Activated naive CD8-positive, alpha-beta T cell (primary cell): Measurements from ENCODE around the gene RNF149.
A peak's percentile ranks its signal among the peaks of the same experiment; 100 is the strongest.
"Not testable (repeated sequence)": the region's sequence is repeated elsewhere in the genome, so short reads cannot be mapped to it uniquely, and the experiment has no call there.

Source experiments
- H3K27ac Mint-ChIP-seq: one replicate; pipeline ENCODE4 v1.8.0; 2021; ENCODE audit warnings: mixed read lengths
- H3K27me3 Mint-ChIP-seq: one replicate; pipeline ENCODE4 v1.8.0; 2021; ENCODE audit warnings: mixed read lengths
- H3K36me3 Mint-ChIP-seq: one replicate; pipeline ENCODE4 v1.8.0; 2021; ENCODE audit warnings: mixed read lengths
- H3K4me1 Mint-ChIP-seq: one replicate; pipeline ENCODE4 v1.8.0; 2021; ENCODE audit warnings: low read depth, mixed read lengths
- H3K4me3 Mint-ChIP-seq: one replicate; pipeline ENCODE4 v1.8.0; 2021; ENCODE audit warnings: mild to moderate bottlenecking, mixed read lengths
- H3K9me3 Mint-ChIP-seq: one replicate; pipeline ENCODE4 v1.8.0; 2021; ENCODE audit warnings: low read depth, mixed read lengths

RNF149 gene

DNA sequence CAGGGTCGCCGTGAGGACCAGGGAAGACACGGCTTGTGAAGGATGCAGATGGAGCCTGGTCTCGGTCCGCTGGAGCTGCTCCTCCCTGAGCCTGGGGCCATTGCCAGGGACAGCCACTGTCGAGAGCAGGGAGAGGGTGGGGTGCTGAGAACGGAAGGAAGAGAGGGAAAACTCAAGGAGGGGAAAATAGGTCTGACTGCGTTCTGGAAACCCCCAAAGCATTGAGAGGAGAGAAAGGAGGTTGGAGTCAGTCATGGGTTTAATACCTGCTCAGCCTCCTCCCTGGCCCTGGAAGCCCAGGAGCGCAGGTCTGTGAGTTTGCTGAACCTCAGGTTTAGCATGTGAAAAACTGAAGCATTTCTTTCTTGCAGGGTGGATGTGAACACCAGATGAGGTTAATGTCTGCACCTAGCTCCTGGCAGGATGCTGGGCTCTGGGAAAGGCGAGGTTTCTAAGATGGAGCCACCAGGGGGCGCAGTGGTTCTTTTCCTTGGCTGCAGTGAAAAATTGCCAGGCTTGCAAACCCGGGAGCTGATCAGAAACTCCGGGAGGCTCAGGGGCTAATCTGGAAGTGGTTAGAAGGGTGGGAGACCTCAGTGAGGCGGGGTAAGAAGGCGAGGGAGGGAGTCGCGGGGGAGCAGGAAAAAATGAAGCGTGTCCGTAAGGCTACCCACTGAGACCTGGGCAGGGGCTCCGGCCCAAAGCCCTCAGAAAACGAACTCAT is 33.6 kb upstream of the RNF149 start:
- no peak overlapping the region for H3K27ac Mint-ChIP-seq
- no peak overlapping the region for H3K4me3 Mint-ChIP-seq
- H3K36me3 Mint-ChIP-seq = peaks cover under 1% of the 10 kb centered on the region
- H3K27me3 Mint-ChIP-seq = no peaks in the 10 kb centered on the region
- peaks cover 23% of the 10 kb centered on the region for H3K4me1 Mint-ChIP-seq
- no peaks in the 10 kb centered on the region for H3K9me3 Mint-ChIP-seq

DNA sequence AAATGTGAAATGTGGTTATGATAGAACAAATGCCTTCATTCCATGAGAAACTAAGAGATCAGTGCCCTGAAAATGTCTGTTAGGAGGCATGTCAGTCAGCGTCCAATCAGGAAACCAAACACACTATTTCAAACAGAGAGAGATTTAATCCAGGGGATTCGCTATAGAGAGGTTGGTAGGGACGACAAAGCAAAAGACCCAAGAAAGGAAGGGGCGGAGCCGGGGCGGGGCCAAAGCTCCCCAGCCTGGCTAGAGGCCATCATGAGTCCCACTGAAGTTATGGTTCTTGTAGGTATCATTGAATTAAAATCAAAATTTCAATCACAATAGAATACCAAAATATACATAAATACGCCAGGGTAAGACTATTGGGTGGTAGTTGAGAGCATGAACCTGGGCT is 32.9 kb upstream of the RNF149 start:
- H3K4me1 Mint-ChIP-seq = peaks cover 23% of the 10 kb centered on the region
- H3K36me3 Mint-ChIP-seq = peaks cover 2% of the 10 kb centered on the region
- H3K9me3 Mint-ChIP-seq = no peaks in the 10 kb centered on the region
- no peak overlapping the region for H3K4me3 Mint-ChIP-seq
- H3K27ac Mint-ChIP-seq = no peak overlapping the region
- no peaks in the 10 kb centered on the region for H3K27me3 Mint-ChIP-seq

DNA sequence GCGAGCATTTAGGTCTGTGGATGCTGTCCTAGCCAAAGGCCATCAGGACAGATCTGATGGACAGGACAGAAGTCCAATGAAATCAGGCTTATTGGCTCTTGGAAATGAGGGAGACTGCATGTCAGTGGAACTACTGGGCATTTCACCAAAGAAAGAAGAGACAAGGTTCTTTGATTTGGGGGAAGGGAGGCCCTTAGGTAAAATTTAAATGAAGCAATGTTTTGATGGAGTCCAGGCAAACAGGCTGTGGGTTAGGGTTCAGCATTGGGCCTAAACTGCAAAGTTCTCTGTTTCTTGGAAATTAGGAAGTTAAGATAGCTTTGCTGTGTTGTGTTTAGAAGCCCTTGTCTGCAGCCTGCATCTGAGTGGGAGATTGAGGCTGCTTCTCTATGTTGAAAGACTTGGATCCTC is 31.6 kb upstream of the RNF149 start:
- peaks cover 23% of the 10 kb centered on the region for H3K4me1 Mint-ChIP-seq
- no peak overlapping the region for H3K27ac Mint-ChIP-seq
- no peaks in the 10 kb centered on the region for H3K9me3 Mint-ChIP-seq
- H3K27me3 Mint-ChIP-seq = no peaks in the 10 kb centered on the region
- no peak overlapping the region for H3K4me3 Mint-ChIP-seq
- H3K36me3 Mint-ChIP-seq = peaks cover 2% of the 10 kb centered on the region

DNA sequence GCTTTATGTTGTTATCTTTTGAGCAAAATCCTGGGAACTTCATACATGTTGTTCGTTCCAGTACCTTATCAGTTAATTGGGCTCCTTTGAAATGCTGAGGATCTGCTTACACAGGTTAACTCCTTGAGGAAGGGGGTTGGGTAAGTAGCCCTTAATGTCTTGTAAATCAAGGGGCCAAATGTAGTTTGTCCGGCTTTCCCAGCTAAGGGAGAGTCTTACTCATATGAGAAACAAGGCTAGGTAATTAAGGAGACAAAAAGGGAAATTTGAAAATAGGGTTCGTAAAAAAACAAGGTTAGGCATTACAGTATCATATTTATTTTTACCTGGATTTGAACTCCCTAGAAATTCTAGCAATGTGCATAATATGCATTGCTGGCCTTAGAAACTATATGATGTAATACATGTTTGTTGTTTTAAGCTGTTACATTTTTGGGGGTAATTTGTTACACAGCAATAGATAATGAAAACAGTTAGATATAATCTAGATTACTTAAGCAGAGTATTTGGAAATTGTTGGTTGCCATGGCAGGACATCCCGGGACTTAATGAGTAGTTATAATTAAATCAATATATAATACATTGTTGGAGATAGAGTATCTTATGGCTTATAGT is 30.9 kb upstream of the RNF149 start:
- Mint-ChIP-seq H3K27ac (no peak overlapping the region), H3K27me3 (no peaks in the 10 kb centered on the region), H3K4me3 (no peak overlapping the region), H3K4me1 (peaks cover 23% of the 10 kb centered on the region), H3K36me3 (peaks cover 2% of the 10 kb centered on the region), H3K9me3 (no peaks in the 10 kb centered on the region)

DNA sequence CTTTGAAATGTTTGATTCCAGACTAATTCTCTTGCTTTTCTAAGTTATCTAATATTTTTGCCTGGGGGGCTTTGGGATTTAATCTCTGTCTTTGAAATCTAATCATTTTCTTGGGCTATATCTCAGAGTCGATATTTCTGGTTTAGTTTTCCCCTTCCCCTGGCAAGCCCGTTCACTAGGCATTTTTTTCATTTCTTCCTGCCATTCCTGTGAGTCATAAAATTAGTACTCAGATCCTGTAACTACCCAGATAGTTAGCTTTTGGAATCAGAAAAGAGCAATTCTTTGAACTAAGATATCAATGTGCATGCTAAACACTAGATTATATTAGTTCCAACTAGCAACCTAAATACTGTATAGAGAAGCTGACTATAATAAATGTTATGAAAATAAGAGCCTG is 29.4 kb upstream of the RNF149 start:
- no peak overlapping the region for H3K4me3 Mint-ChIP-seq
- peaks cover 2% of the 10 kb centered on the region for H3K36me3 Mint-ChIP-seq
- no peak overlapping the region for H3K27ac Mint-ChIP-seq
- H3K4me1 Mint-ChIP-seq = peaks cover 36% of the 10 kb centered on the region
- no peaks in the 10 kb centered on the region for H3K9me3 Mint-ChIP-seq
- no peaks in the 10 kb centered on the region for H3K27me3 Mint-ChIP-seq

DNA sequence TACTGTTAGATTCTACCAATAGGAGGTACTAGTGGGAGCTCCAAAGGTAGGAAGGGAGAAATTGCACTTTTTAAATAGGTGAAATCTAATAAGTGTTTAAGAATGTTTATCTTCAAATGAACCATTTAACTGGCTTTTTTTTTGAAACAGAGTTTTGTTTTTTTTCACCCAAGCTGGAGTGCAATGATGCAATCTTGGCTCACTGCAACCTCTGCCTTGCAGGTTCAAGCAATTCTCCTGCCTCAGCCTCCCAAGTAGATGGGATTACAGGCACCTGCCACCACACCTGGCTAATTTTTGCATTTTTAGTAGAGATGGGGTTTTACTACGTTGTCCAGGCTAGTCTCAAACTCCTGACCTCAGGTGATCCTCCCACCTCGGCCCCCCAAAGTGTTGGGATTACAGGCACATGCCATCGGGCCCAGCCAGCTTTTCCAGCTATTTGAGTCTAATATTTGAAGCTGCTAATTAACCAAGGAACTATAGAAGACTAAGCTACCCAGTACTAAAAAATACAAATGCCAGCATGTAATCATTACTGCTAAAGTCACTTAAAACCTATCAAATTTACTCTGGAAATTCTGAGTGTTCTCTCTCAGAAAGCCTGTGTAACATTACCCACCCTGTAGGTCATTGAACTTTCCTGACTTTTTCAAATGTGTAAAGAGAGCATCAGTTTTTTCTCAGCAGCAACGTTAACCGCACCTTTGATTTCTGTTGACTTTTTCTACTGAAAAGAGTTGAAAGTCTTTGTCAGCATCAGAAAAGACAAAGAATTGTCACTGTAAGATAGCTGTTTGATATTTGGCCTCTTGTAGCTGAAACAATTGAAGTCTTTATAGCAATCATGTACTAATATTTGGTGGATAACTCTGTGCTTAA is 24.6 kb upstream of the RNF149 start:
- Mint-ChIP-seq H3K36me3 (peaks cover 2% of the 10 kb centered on the region), H3K4me1 (peaks cover 23% of the 10 kb centered on the region), H3K27ac (peak overlapping the region; percentile 22), H3K27me3 (no peaks in the 10 kb centered on the region), H3K4me3 (peak overlapping the region; percentile 57), H3K9me3 (no peaks in the 10 kb centered on the region)

DNA sequence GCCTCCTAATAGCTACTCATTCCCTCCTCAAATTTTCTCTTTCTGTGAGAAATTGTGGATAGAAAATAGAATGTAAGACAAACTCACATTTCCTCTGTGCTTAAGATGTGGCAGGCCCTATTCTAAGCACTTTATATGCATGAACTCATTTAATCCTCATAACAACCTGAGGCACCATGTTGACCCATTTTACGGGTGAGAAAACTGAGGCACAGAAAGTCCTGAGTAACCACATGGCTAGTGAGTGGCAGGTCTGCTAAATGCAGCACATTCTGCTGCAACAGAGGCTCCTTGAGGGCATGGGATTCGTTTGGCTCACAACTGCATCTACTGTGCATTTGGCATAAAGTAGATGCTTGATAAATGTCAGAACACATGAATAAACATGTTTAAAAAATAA is 22.7 kb upstream of the RNF149 start:
- no peaks in the 10 kb centered on the region for H3K9me3 Mint-ChIP-seq
- H3K27me3 Mint-ChIP-seq = no peaks in the 10 kb centered on the region
- no peak overlapping the region for H3K4me3 Mint-ChIP-seq
- H3K4me1 Mint-ChIP-seq = peaks cover 23% of the 10 kb centered on the region
- peak overlapping the region; percentile 89 for H3K27ac Mint-ChIP-seq
- H3K36me3 Mint-ChIP-seq = no peaks in the 10 kb centered on the region

DNA sequence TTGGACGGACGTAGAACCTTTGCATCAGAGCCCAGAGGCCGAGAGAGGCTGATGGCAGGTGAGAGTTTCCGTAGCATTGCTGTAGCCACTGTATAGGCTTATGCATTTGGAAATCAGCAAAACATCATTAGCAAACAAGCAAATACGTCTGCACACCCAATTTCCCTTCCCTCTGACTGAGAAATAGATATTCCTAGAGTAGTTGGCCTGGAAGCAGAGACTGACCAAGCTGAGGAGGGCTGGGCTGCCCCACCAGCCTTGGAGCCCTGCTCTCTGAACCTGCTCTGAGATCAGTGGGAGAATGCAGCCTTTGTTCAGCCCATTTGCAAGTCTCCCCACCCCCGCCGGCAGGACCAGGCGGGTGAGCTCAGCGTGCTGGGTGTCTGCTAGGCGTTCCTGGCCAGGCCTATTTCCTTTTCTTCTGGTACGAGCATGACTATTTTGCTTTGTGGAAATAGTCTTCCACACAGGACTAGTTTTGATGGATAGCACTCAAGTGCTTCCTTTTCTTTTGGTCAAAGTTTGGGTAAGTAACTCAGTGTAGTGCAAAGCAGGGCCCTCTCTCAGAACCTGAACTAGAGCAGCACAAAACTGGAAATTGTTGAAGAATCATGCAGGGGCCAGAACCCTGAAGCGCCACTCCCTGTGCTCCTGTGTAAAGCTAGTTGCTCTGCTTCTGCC is 21.9 kb upstream of the RNF149 start:
- Mint-ChIP-seq H3K4me1 (peaks cover 23% of the 10 kb centered on the region), H3K9me3 (no peaks in the 10 kb centered on the region), H3K27ac (peak overlapping the region; percentile 89), H3K27me3 (no peaks in the 10 kb centered on the region), H3K36me3 (no peaks in the 10 kb centered on the region), H3K4me3 (peak overlapping the region; percentile 14)

DNA sequence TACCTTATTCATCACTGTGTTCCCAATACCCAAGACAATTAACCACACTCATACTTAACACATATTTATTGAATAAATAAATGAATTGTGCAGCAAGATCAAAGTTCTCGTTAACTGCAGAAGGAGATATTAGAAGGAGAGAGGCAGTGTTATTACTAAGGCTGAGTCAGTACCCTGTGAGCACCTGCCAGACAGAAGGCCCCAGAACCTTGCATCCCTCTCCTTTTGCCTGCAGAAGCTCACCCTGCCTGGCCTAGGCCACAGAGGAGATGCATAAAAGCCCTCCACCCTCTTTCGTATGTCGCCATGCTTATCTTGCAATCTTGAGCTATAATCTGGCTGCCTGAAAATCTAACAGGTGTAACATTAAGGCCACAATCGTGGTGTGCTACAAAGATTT is 20.5 kb upstream of the RNF149 start:
- Mint-ChIP-seq H3K4me3 (peak overlapping the region; percentile 38), H3K9me3 (peaks cover 4% of the 10 kb centered on the region), H3K36me3 (no peaks in the 10 kb centered on the region), H3K4me1 (peaks cover 27% of the 10 kb centered on the region), H3K27ac (no peak overlapping the region), H3K27me3 (no peaks in the 10 kb centered on the region)

DNA sequence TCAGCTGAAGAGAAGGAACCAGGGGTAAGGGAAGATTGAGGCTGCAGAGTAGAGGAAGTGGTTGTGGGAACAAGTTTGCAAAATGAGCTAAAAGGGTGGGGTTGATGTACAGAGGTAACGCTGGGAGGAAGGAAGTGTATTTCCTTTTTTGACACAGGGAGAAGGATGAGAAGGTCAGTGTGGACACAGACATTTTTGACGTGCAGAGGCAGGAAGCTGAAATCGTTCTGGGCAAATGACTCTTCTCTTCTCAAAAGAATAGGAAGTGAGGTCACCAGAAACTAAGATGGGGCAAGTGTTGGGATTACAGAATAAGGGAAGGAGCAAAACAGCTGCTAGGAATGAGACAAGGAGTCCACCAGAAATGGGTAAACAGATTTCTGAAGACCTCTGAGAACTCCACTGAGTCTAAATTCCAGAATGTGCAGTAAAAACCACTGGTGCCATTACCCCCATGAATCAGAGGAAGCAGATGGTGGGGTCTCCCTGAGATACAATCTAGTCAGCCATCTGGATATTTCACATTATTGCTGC is 20.0 kb upstream of the RNF149 start:
- Mint-ChIP-seq H3K9me3 (peaks cover 4% of the 10 kb centered on the region), H3K27me3 (no peaks in the 10 kb centered on the region), H3K27ac (no peak overlapping the region), H3K4me3 (no peak overlapping the region), H3K36me3 (no peaks in the 10 kb centered on the region), H3K4me1 (peaks cover 26% of the 10 kb centered on the region)

DNA sequence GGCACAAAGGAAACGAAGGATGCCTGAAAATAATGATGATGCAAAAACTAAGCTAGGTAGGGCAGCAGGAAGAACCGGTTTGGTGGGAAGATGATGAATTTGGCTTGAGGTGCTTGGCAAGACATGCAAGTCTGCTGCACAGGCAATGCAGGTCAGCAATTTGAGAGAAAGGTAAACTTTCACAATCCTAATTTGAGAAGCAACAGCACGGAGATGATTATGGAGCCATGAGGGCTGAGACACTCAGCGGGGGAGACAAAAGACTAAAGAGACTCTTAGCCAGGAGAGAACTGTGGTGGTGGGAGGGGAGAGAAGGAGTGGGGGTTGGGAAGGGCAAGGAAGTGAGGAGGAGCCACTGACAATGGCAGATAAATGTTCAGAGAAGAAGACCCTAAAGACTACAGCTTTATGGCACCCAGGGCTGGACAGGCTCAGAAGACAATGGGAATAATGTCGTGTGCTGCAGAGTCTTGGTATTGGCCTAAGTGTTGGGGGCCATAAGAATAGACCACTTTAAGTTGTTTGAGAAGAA is 19.4 kb upstream of the RNF149 start:
- Mint-ChIP-seq H3K4me3 (no peak overlapping the region), H3K9me3 (peaks cover 4% of the 10 kb centered on the region), H3K27me3 (no peaks in the 10 kb centered on the region), H3K36me3 (no peaks in the 10 kb centered on the region), H3K27ac (no peak overlapping the region), H3K4me1 (peaks cover 23% of the 10 kb centered on the region)

DNA sequence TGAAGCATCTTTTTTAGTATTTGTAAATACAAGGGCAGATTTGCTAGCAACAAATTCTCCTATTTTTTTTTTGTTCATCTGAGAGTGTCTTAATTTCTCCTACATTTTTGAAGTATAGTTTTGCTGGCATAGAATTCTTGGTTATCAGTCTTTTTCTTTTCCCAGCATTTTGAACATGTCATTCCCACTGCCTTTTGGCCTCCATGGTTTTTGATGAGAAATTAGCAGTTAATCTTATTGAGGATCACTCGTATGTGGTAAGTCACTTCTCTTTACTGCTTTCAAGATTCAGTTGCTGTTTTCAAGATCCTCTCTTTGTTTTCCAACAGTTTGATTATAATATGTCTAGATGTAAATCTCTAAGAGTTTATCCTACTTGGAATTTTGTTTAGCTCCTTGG is 16.9 kb upstream of the RNF149 start:
- Mint-ChIP-seq H3K36me3 (no peaks in the 10 kb centered on the region), H3K27ac (no peak overlapping the region), H3K27me3 (no peaks in the 10 kb centered on the region), H3K4me1 (peaks cover 12% of the 10 kb centered on the region), H3K4me3 (no peak overlapping the region), H3K9me3 (peaks cover 4% of the 10 kb centered on the region)

DNA sequence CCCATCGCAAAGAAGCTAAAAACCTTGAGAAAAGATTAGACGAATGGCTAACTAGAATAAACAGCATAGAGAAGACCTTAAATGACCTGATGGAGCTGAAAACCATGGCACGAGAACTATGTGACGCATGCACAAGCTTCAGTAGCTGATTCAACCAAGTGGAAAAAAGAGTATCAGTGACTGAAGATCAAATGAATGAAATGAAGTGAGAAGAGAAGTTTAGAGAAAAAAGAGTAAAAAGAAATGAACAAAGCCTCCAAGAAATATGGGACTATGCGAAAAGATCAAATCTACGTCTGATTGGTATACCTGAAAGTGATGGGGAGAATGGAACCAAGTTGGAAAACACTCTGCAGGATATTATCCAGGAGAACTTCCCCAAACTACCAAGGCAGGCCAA is 8.1 kb upstream of the RNF149 start:
- not testable (repeated sequence) for H3K27ac Mint-ChIP-seq, H3K4me3 Mint-ChIP-seq, H3K9me3 Mint-ChIP-seq, H3K27me3 Mint-ChIP-seq, H3K36me3 Mint-ChIP-seq
- H3K4me1 Mint-ChIP-seq = peaks cover 29% of the 10 kb centered on the region

DNA sequence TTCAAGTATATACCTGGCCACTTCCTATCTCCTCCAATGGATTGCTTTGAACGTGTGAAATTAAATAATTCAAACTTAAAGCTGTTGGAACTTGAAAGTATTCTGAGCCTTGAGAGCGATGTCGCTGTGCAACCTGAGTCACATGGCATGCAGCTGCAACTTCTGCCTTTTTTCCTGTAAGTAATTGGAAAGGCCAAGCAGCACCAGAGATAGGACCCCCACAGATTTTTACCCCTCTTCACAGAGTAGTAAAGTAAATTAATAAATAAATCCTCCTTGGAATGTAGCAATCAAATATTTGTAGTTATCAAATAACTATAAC is 3.2 kb upstream of the RNF149 start:
- Mint-ChIP-seq H3K9me3 (no peaks in the 10 kb centered on the region), H3K27ac (peak overlapping the region; percentile 82), H3K4me1 (peaks cover 59% of the 10 kb centered on the region), H3K4me3 (peak overlapping the region; percentile 74), H3K27me3 (no peaks in the 10 kb centered on the region), H3K36me3 (no peaks in the 10 kb centered on the region)
